ENCODE results near the gene PDZD8. TPM values are rescaled to one million over a fixed set of nuclear protein-coding genes. Genes with fewer than 3 reads are reported as not detected.

PDZD8 gene
- polyA plus RNA-seq, 1 donor (not counting 4 experiments of a cell fraction or from before 2014, with no cell fraction given): 24.3 TPM

DNA sequence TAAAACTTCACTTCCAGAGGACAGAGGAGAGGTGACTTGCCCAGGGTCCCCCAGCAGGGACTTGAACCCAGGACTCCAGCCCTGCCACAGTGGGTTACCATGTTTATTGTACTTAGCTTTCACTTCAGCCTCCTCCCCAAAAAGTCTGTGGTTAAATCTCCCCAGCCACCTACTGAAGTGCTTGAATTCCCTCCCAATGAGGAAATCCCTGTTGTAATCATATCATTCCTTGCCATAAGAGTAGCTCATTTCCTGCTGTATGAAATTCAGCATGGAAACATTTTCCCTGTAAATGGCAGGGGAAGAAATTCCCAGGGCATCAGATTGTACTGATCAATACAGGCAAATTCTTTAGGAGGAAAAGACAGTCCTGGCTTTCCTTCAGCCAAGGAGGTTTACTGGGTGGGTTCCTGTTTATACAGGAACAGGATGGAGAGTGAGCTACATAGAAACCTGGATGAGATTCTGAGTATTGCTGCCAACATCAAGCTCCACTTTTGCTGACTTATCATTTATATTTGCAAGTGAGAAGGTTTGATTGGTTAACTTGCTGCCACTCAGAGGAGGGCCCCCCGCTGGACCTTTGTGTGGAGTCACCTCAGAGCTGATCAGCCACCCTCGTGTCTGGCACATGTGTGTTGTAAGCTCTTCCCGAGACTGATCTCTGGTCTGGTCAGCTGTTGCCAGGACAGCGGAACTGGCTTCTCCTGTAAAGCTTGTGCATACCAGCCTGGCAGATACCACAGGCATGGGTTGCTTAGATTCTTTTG lies 16.4 kb upstream of the PDZD8 start:
- TF ChIP-seq, protein P1, sequence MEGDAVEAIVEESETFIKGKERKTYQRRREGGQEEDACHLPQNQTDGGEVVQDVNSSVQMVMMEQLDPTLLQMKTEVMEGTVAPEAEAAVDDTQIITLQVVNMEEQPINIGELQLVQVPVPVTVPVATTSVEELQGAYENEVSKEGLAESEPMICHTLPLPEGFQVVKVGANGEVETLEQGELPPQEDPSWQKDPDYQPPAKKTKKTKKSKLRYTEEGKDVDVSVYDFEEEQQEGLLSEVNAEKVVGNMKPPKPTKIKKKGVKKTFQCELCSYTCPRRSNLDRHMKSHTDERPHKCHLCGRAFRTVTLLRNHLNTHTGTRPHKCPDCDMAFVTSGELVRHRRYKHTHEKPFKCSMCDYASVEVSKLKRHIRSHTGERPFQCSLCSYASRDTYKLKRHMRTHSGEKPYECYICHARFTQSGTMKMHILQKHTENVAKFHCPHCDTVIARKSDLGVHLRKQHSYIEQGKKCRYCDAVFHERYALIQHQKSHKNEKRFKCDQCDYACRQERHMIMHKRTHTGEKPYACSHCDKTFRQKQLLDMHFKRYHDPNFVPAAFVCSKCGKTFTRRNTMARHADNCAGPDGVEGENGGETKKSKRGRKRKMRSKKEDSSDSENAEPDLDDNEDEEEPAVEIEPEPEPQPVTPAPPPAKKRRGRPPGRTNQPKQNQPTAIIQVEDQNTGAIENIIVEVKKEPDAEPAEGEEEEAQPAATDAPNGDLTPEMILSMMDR (optimal IDR thresholded peaks at IDR 0.05 in 1 of 3, IDR thresholded peaks at IDR 0.05 in 1 of 3, conservative IDR thresholded peaks at IDR 0.05 in 1 of 3; ENCODE audit: extremely low read depth in 1 of 3, insufficient read depth in 2 of 3, low read length in 3 of 3): no peak
- no peak for TF ChIP-seq EZH2 (IDR thresholded peaks at IDR 0.05; ENCODE audit: low read length)
- H3K9me3 ChIP-seq (ENCODE audit: control insufficient read depth, low read depth, low read length): no peaks in the 10 kb centered on the region
- H3K27me3 ChIP-seq (ENCODE audit: control insufficient read depth, extremely low read depth, insufficient read depth, low read length): peaks cover 4% of the 10 kb centered on the region
- H2AFZ ChIP-seq (ENCODE audit: control insufficient read depth, low read length): no peak overlapping the region
- FAIRE-seq: no peak
- no peaks in the 10 kb centered on the region for H3K36me3 ChIP-seq (ENCODE audit: control insufficient read depth in 2 of 2, extremely low read depth in 1 of 2, insufficient read depth in 2 of 2, low read length in 2 of 2)
- no peaks in the 10 kb centered on the region for H3K9me1 ChIP-seq (ENCODE audit: control insufficient read depth, extremely low read depth, insufficient read depth, low read length)
- DNase-seq (ENCODE audit: low read depth, low spot score): no peak
- no peaks in the 10 kb centered on the region for H3K79me2 ChIP-seq (ENCODE audit: control insufficient read depth, insufficient read depth, low read length)
- H3K4me2 ChIP-seq (ENCODE audit: control insufficient read depth, extremely low read depth, insufficient read depth, low read depth, low read length): no peak overlapping the region
- no peaks in the 10 kb centered on the region for H3K4me1 ChIP-seq (ENCODE audit: control insufficient read depth, extremely low read depth, insufficient read depth, low read length)
- H4K20me1 ChIP-seq (ENCODE audit: control insufficient read depth, extremely low read depth, insufficient read depth, low read length): no peaks in the 10 kb centered on the region
- no peak overlapping the region for H3K9ac ChIP-seq (ENCODE audit: control insufficient read depth, extremely low read depth, insufficient read depth, low read length)
- H3K4me3 ChIP-seq (ENCODE audit: control insufficient read depth in 2 of 3, extremely low read depth in 1 of 3, insufficient read depth in 2 of 3, low read depth in 1 of 3, low read length in 3 of 3): no peak overlapping the region
- dilution Hi-C loops (cut with MboI; ENCODE audit: extremely low pct_ligation_motif_present, low sequenced_read_pairs): no loop called here
- no peak overlapping the region for H3K27ac ChIP-seq (ENCODE audit: control insufficient read depth, insufficient read depth, low read length)

DNA sequence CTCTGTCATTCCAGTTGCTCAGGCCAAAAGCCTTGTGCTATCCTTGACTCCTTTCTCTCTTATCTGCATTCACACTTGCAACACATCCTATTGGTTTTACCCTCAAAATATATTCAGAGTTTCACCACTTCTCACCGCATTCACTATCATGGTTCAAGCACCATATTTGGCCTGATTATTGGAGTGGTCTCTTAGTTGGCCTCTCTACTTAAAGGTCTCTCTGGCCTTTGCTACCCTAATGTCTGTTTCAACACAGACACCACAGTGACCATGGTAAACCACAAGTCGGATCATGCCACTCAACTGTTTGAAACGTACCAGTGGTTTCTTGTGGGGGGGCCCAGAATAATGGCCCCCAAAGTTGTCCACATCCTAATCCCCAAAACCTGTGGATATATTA lies 15.2 kb upstream of the PDZD8 start:
- Histone ChIP-seq H3K4me1 (ENCODE audit: control insufficient read depth, extremely low read depth, insufficient read depth, low read length) (no peaks in the 10 kb centered on the region), H3K9me3 (ENCODE audit: control insufficient read depth, low read depth, low read length) (no peaks in the 10 kb centered on the region), H3K4me3 (ENCODE audit: control insufficient read depth in 2 of 3, extremely low read depth in 1 of 3, insufficient read depth in 2 of 3, low read depth in 1 of 3, low read length in 3 of 3) (no peak overlapping the region), H3K79me2 (ENCODE audit: control insufficient read depth, insufficient read depth, low read length) (no peaks in the 10 kb centered on the region), H3K27ac (ENCODE audit: control insufficient read depth, insufficient read depth, low read length) (no peak overlapping the region), H3K9ac (ENCODE audit: control insufficient read depth, extremely low read depth, insufficient read depth, low read length) (no peak overlapping the region), H3K4me2 (ENCODE audit: control insufficient read depth, extremely low read depth, insufficient read depth, low read depth, low read length) (no peak overlapping the region), H2AFZ (ENCODE audit: control insufficient read depth, low read length) (no peak overlapping the region), H3K9me1 (ENCODE audit: control insufficient read depth, extremely low read depth, insufficient read depth, low read length) (no peaks in the 10 kb centered on the region), H3K36me3 (ENCODE audit: control insufficient read depth in 2 of 2, extremely low read depth in 1 of 2, insufficient read depth in 2 of 2, low read length in 2 of 2) (no peaks in the 10 kb centered on the region), H3K27me3 (ENCODE audit: control insufficient read depth, extremely low read depth, insufficient read depth, low read length) (peaks cover 10% of the 10 kb centered on the region), H4K20me1 (ENCODE audit: control insufficient read depth, extremely low read depth, insufficient read depth, low read length) (no peaks in the 10 kb centered on the region)
- DNase-seq (ENCODE audit: low read depth, low spot score) (no peak), FAIRE-seq (no peak)
- dilution Hi-C loops (cut with MboI; ENCODE audit: extremely low pct_ligation_motif_present, low sequenced_read_pairs): no loop called here
- TF ChIP-seq, protein P1 (optimal IDR thresholded peaks at IDR 0.05 in 1 of 3, IDR thresholded peaks at IDR 0.05 in 1 of 3, conservative IDR thresholded peaks at IDR 0.05 in 1 of 3; ENCODE audit: extremely low read depth in 1 of 3, insufficient read depth in 2 of 3, low read length in 3 of 3): no peak
- TF ChIP-seq EZH2 (IDR thresholded peaks at IDR 0.05; ENCODE audit: low read length): no peak
